ENCODE data around the gene TEX101.

DNA sequence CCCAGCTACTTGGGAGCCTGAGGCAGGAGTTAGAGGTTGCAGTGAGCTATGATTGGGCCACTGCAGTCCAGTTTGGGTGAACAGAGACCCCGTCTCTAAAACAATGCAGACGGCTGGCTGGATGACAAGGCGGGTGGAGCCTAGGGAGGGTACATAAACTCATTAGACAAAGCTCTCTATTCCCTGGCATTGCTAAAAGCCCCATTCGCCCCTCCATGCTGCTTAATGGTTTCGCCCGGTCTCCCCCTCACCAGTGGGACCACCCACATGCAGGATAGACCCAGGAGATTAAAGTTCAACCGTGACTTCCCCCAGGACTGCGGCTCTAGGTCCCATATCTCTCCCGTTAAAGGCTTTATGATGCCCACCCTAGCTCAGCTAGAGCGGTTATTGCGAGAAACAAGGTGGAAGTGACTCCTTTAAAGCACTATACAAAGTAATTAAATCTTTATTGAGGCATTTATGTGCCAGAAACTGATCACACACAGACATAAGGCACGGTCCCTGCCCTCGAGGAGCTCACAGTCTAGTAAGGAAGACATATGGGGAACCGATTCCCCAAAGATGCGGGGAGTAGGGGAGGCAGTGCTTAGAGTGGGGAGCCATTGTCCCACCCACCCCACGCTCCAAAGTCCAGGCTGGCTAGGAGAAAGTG, 45.8 kb downstream of the TEX101 start:
- TF ChIP-seq CTCF (IDR thresholded peaks at IDR 0.05; ENCODE audit: low read depth, low read length, poor library complexity, severe bottlenecking): no peak
- no peak for TF ChIP-seq EZH2phosphoT487 (IDR thresholded peaks at IDR 0.05; ENCODE audit: borderline replicate concordance, low read length)

Measured in DOHH2 (cell line).